Activated CD4-positive, alpha-beta T cell treated with anti-CD3 and anti-CD28 coated beads for 24 hours (primary cell): Measurements from ENCODE around the gene SH3D21.

Source experiments
- DNase-seq, 2 donors: peaks; one replicate each; pipeline ENCODE4 v3.0.0-alpha.2; 2020; ENCODE audit warnings: low read depth in 2 of 2

The SH3D21 gene

GRCh38 chr1:36330940-36331339, 24.8 kb downstream of the SH3D21 start:
- no peak for DNase-seq

- DNase-seq, result no peak
Measured at GRCh38 chr1:36337830-36338229, 31.7 kb downstream of the SH3D21 start.

- DNase-seq, result no peak
Measured at GRCh38 chr1:36339215-36339614, 33.0 kb downstream of the SH3D21 start.

- no peak for DNase-seq
Measured at GRCh38 chr1:36339615-36340014, 33.4 kb downstream of the SH3D21 start.

- no peak for DNase-seq
Measured at GRCh38 chr1:36341626-36342320, 35.6 kb downstream of the SH3D21 start.

- DNase-seq, result no peak
Measured at GRCh38 chr1:36342426-36343185, 36.4 kb downstream of the SH3D21 start.

GRCh38 chr1:36343651-36344394, 37.7 kb downstream of the SH3D21 start:
- DNase-seq, result no peak

- no peak for DNase-seq
Measured at GRCh38 chr1:36344395-36344680, 38.2 kb downstream of the SH3D21 start.

- no peak for DNase-seq
Measured at GRCh38 chr1:36345353-36345752, 39.2 kb downstream of the SH3D21 start.

- no peak for DNase-seq
Measured at GRCh38 chr1:36346741-36347370, 40.7 kb downstream of the SH3D21 start.

- DNase-seq, result no peak
Measured at GRCh38 chr1:36349241-36349671, 43.1 kb downstream of the SH3D21 start.

- no peak for DNase-seq
Measured at GRCh38 chr1:36349839-36350238, 43.7 kb downstream of the SH3D21 start.

- DNase-seq, result no peak
Measured at GRCh38 chr1:36350659-36351226, 44.6 kb downstream of the SH3D21 start.

GRCh38 chr1:36351227-36351977, 45.2 kb downstream of the SH3D21 start:
- DNase-seq, result no peak

- no peak for DNase-seq
Measured at GRCh38 chr1:36352125-36352909, 46.1 kb downstream of the SH3D21 start.

- DNase-seq, result no peak
Measured at GRCh38 chr1:36352910-36353878, 47.0 kb downstream of the SH3D21 start.

- no peak for DNase-seq
Measured at GRCh38 chr1:36354486-36354885, 48.3 kb downstream of the SH3D21 start.

GRCh38 chr1:36355811-36356210, 49.6 kb downstream of the SH3D21 start:
- DNase-seq, result no peak

GRCh38 chr1:36358514-36359084, 52.4 kb downstream of the SH3D21 start:
- no peak for DNase-seq
